NB4 (cell line): ENCODE data around the gene CACNG5.

Experiments used
- POLR2A ChIP-seq: IDR thresholded peaks from 2 replicates; pipeline ENCODE4 v1.6.1; 2011; ENCODE audit warnings: mild to moderate bottlenecking; ENCODE audit not compliant: insufficient read length; ENCODE audit errors: extremely low read depth
- TF ChIP-seq, protein P1 (sequence below): IDR thresholded peaks from one replicate; pipeline ENCODE4 v1.5.1; 2012; ENCODE audit warnings: low read depth, low read length

- TF ChIP-seq, protein P1, sequence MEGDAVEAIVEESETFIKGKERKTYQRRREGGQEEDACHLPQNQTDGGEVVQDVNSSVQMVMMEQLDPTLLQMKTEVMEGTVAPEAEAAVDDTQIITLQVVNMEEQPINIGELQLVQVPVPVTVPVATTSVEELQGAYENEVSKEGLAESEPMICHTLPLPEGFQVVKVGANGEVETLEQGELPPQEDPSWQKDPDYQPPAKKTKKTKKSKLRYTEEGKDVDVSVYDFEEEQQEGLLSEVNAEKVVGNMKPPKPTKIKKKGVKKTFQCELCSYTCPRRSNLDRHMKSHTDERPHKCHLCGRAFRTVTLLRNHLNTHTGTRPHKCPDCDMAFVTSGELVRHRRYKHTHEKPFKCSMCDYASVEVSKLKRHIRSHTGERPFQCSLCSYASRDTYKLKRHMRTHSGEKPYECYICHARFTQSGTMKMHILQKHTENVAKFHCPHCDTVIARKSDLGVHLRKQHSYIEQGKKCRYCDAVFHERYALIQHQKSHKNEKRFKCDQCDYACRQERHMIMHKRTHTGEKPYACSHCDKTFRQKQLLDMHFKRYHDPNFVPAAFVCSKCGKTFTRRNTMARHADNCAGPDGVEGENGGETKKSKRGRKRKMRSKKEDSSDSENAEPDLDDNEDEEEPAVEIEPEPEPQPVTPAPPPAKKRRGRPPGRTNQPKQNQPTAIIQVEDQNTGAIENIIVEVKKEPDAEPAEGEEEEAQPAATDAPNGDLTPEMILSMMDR, result no peak
- no peak for TF ChIP-seq POLR2A
Observed at GRCh38 chr17:66810951-66811682, 23.8 kb upstream of the CACNG5 start.
